Common myeloid progenitor, CD34-positive (primary cell): ENCODE results near the gene APOBEC3A.

Experiments used
- CTCF ChIA-PET: fragments of 350-600 bp; sonication (Branson Sonifier 250); formaldehyde crosslinking; loops from one replicate; lab custom pipeline; 2021; ENCODE audit warnings: antibody characterized with exemption; lab: Charles Lee
- POLR2A ChIA-PET: fragments of 350-600 bp; sonication (Branson Sonifier 250); formaldehyde crosslinking; loops from one replicate; lab custom pipeline; 2021; ENCODE audit warnings: antibody characterized with exemption; lab: Charles Lee
- DNase-seq, 3 donors: peaks; one replicate each; pipeline versions ENCODE4 v3.0.0 to v3.0.0-alpha.2; 2013
- H3K27ac ChIP-seq, 2 experiments: 1 replicate in 1 of 2; 2 replicates in 1 of 2; pipeline ENCODE4 v1.7.0; 2013; ENCODE audit warnings: inconsistent platforms in 2 of 2, low read length in 2 of 2, mild to moderate bottlenecking in 2 of 2, low read depth in 1 of 2, moderate library complexity in 1 of 2; ENCODE audit not compliant: severe bottlenecking in 2 of 2, insufficient read depth in 1 of 2, poor library complexity in 1 of 2
- H3K27me3 ChIP-seq, 5 experiments: replicated peaks in 2 of 5; 1 replicate in 3 of 5; 2 replicates in 2 of 5; pipeline versions ENCODE4 v1.6.1 to v1.7.0; 2013; ENCODE audit warnings: low read length in 4 of 5, mild to moderate bottlenecking in 2 of 5, moderate library complexity in 2 of 5, inconsistent platforms in 1 of 5; ENCODE audit not compliant: insufficient read depth in 5 of 5, control insufficient read depth in 4 of 5
- H3K36me3 ChIP-seq, 4 experiments: 1 replicate in 2 of 4; 2 replicates in 2 of 4; pipeline versions ENCODE4 v1.6.1 to v1.7.0; 2013; ENCODE audit warnings: low read length in 3 of 4, control low read depth in 1 of 4, mild to moderate bottlenecking in 1 of 4; ENCODE audit not compliant: control insufficient read depth in 4 of 4, insufficient read depth in 4 of 4
- H3K4me1 ChIP-seq, 4 experiments: 1 replicate in 3 of 4; 2 replicates in 1 of 4; pipeline versions ENCODE4 v1.6.1 to v1.7.1; 2013; ENCODE audit warnings: low read length in 3 of 4, mild to moderate bottlenecking in 3 of 4, control low read depth in 1 of 4, inconsistent platforms in 1 of 4, moderate library complexity in 1 of 4; ENCODE audit not compliant: control insufficient read depth in 4 of 4, insufficient read depth in 4 of 4; ENCODE audit errors: control extremely low read depth in 1 of 4
- H3K4me3 ChIP-seq, 7 experiments: 1 replicate in 4 of 7; 2 replicates in 3 of 7; pipeline versions ENCODE4 v1.5.1 to v1.7.0; 2013; ENCODE audit warnings: mild to moderate bottlenecking in 7 of 7, low read length in 6 of 7, moderate library complexity in 6 of 7, inconsistent platforms in 2 of 7, low read depth in 2 of 7, control low read depth in 1 of 7; ENCODE audit not compliant: insufficient read depth in 4 of 7, control insufficient read depth in 1 of 7; ENCODE audit errors: extremely low read depth in 1 of 7
- H3K9me3 ChIP-seq, 5 experiments: 1 replicate in 4 of 5; 2 replicates in 1 of 5; pipeline versions ENCODE4 v1.6.1 to v1.7.1; 2013; ENCODE audit warnings: low read length in 4 of 5, mild to moderate bottlenecking in 2 of 5, inconsistent platforms in 1 of 5, low read depth in 1 of 5, moderate library complexity in 1 of 5; ENCODE audit not compliant: control insufficient read depth in 4 of 5, insufficient read depth in 2 of 5; ENCODE audit errors: control extremely low read depth in 1 of 5
- WGBS: methylation state at CpG from one replicate; pipeline ENCODE4 v1.1.5; 2013; ENCODE audit not compliant: insufficient coverage; 5-methylcytosine and 5-hydroxymethylcytosine counted together

Gene APOBEC3A

DNA sequence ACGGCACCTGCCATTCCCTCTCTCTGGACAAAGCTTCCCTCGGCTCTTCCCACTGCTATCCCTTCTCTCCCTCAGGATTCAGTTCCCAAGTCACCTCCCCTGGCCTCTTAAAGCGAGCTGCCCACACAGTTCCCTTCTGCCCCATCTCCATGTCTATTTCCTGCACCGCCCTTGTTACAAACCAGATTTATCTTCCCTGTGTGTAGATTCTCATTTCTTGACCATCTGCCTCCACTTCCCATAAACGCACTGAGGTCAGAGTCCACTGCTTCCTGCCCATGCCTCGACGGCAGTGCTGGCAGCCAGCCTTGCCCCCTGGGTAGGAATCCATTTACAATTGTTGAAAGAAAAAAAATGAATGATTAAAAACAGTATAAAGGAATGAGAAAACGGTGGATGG lies 13.1 kb downstream of the APOBEC3A start:
- no peak overlapping the region for H3K4me3 ChIP-seq
- peaks cover 0 to 3% (median 0%) of the 10 kb centered on the region in 5 experiments for H3K27me3 ChIP-seq
- H3K4me1 ChIP-seq: peaks cover 0 to 10% (median 0%) of the 10 kb centered on the region in 4 experiments
- DNase-seq: no peak
- CTCF ChIA-PET: interaction anchor here (1.6 to 6.7 kb wide), 3 partner anchors 10 to 205 kb away, joined by 4 to 40 read pairs (median 20); partner anchors contain the start of gene APOBEC3B
- WGBS: 55% methylated on average over 7 of the region's 8 CpGs
- no peaks in the 10 kb centered on the region for H3K9me3 ChIP-seq
- H3K36me3 ChIP-seq: no peaks in the 10 kb centered on the region
- no peak overlapping the region for H3K27ac ChIP-seq
- POLR2A ChIA-PET: no interaction called here

DNA sequence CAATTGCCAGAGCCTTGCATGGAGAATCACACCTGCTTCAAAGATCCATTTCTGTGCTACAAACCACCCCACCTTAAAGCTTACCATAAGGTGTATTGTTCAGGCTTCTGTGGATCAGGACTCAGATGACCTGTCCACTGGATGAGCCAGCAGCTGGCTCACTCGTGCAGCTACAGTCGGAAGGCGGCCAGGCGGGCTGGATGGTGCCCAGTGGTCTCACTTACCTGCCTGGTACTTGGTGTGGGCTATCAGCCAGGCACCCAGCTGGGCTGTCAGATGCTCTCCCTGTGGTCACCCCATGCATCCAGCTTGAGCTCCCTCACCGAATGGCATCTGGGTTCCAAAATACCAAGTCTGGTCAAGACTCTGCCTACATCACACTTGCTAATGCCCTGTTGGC lies 13.8 kb downstream of the APOBEC3A start:
- CTCF ChIA-PET: interaction anchor here (1.6 to 6.7 kb wide), 3 partner anchors 10 to 206 kb away, joined by 4 to 40 read pairs (median 20); partner anchors contain the start of gene APOBEC3B

DNA sequence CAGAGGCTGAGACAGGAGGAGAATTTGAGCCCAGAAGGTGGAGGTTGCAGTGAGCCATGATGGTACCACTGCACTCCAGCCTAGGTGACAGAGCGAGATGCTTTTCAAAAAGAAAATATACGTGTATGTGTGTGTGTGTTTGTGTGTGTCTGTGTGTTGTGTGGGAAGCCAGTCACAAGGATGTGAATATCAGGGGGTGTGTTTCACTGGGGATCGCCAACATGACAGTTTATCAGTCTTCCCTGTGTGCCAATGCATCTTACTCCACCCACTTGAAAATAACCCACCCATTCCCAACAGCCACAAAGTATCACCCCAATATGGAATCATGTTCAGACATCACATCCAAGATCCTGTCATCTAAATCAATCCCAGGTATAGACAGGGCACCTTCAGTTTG lies 14.4 kb downstream of the APOBEC3A start:
- no peak overlapping the region for H3K4me3 ChIP-seq
- H3K9me3 ChIP-seq: peaks cover 0 to 2% (median 0%) of the 10 kb centered on the region in 5 experiments
- WGBS: 100% methylated on average over 1 of the region's 3 CpGs
- POLR2A ChIA-PET: no interaction called here
- no peak overlapping the region for H3K27ac ChIP-seq
- peaks cover 0 to 3% (median 0%) of the 10 kb centered on the region in 5 experiments for H3K27me3 ChIP-seq
- DNase-seq: no peak
- peaks cover 0 to 10% (median 0%) of the 10 kb centered on the region in 4 experiments for H3K4me1 ChIP-seq
- CTCF ChIA-PET: interaction anchor here (3.6 to 6.7 kb wide), 2 partner anchors 9 to 33 kb away, joined by 20 to 40 read pairs; partner anchors contain the start of gene APOBEC3B
- H3K36me3 ChIP-seq: no peaks in the 10 kb centered on the region

More for the DNA sequence above, 13.8 kb downstream of the APOBEC3A start:
- peaks cover 0 to 3% (median 0%) of the 10 kb centered on the region in 5 experiments for H3K27me3 ChIP-seq
- H3K9me3 ChIP-seq: peaks cover 0 to 2% (median 0%) of the 10 kb centered on the region in 5 experiments
- 98% methylated on average over 5 of the region's 5 CpGs for WGBS
- no peaks in the 10 kb centered on the region for H3K36me3 ChIP-seq
- DNase-seq: no peak
- no peak overlapping the region for H3K4me3 ChIP-seq
- peaks cover 0 to 10% (median 0%) of the 10 kb centered on the region in 4 experiments for H3K4me1 ChIP-seq
- POLR2A ChIA-PET: no interaction called here
- no peak overlapping the region for H3K27ac ChIP-seq

DNA sequence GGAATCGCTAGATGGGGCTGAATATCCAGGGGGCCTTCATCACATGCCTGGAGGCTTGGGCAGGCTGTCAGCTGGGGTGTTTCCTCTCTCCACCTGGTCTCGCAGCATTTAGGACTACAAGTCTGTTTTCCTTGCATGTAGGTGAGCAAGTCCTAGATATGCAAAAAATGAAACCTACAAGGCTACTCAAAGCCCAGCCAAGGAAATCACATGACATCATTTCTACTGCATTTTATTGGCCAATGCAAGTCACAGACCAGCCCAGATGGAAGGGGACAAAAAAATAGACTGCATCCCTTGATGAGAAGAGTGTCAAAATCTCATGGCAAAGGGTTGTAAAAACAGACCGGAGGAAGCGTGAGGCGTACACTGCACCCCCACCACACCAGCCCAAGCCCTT lies 15.1 kb downstream of the APOBEC3A start:
- peaks cover 0 to 2% (median 0%) of the 10 kb centered on the region in 5 experiments for H3K9me3 ChIP-seq
- no peak for DNase-seq
- H3K4me3 ChIP-seq: no peak overlapping the region
- ChIA-PET CTCF (interaction anchor here (2.0 to 6.7 kb wide), 2 partner anchors 32 to 146 kb away, joined by 5 to 40 read pairs; no protein-coding TSS in a partner anchor), POLR2A (no interaction called here)
- peaks cover 0 to 7% (median 0%) of the 10 kb centered on the region in 4 experiments for H3K4me1 ChIP-seq
- peaks cover 0 to 3% (median 0%) of the 10 kb centered on the region in 5 experiments for H3K27me3 ChIP-seq
- WGBS: 92% methylated on average over 4 of the region's 5 CpGs
- no peak overlapping the region for H3K27ac ChIP-seq
- H3K36me3 ChIP-seq: no peaks in the 10 kb centered on the region

DNA sequence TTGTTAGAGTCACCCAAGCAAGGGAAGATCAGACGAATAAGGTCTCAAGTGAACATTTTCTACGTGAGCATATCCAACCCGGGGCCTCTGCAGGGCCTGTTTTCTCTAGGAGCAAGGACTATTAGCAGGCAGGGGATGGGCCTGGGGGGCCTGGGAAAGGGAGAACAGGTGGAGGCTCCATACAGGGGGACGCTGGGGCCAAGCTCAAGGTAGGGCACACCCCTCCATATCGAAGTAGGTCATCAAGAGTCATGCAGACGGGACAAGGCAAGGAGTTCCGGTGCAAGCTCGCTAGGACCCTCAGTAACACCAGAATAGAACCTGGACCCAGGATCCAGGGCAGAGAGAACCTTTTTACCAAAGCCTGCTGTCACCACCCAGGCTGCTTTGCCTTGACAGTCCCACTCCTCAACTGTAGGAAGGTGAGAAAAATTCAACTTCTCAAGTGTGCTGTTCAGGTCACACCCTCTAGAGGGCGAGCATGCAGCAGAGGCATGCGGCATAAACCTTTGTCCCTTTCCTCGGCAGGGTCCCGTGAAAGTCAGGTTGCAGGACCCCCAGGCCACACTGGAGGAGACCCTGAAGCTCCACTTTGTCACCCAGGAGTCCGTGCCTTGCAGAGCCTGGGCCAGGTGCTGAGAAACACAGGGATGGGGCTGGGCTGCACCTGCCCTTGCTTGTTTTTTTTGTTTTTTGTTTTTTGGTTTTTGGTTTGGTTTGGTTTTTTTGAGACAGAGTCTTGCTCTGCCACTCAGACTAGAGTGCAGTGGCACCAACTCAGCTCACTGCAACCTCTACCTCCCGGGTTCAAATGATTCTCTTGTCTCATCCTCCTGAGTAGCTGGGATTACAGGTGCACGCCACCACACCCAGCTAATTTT lies 16.1 kb downstream of the APOBEC3A start:
- DNase-seq: peak in 2 of 3 donors; percentile 68 to 74
- Histone ChIP-seq H3K27ac (no peak overlapping the region), H3K36me3 (no peaks in the 10 kb centered on the region), H3K4me1 (peaks cover 0 to 2% (median 0%) of the 10 kb centered on the region in 4 experiments), H3K9me3 (peaks cover 0 to 2% (median 0%) of the 10 kb centered on the region in 5 experiments), H3K4me3 (no peak overlapping the region), H3K27me3 (peaks cover 0 to 3% (median 0%) of the 10 kb centered on the region in 5 experiments)
- POLR2A ChIA-PET: no interaction called here
- CTCF ChIA-PET: interaction anchor here (0.7 to 6.7 kb wide), 7 partner anchors 9 to 205 kb away, joined by 3 to 40 read pairs (median 3); partner anchors contain the start of gene APOBEC3B
- WGBS: 44% methylated on average over 14 of the region's 15 CpGs

DNA sequence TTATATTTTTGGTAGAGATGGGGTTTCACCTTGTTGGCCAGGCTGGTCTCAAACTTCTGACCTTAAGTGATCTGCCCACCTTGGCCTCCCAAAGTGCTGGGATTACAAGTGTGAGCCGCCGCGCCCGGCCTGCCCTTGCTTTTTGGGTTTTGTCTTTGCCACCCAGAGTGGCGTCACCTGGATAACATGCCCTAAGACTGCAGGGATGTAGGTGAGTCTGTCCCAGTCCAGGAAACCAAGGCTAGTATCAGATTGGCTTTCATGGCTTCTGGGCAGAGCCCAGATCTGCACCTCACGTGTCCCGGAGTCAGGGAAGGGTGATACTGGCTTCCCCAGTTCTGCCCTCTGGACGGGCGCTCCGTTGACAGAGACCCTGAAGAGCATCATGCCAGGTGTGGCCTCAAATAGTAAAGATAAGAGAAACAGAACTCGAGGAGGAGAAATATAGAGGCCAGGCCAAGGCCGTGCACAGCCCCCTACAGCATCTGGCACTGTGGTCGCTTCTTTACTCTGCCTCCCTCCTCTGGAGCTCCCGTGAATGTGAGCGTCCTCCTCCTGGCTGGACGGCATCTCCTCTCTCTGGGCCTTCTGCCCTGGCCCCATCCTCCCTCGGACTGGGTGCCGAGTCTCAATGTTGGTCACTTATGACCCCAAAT lies 16.9 kb downstream of the APOBEC3A start:
- POLR2A ChIA-PET: no interaction called here
- WGBS: 96% methylated on average over 14 of the region's 18 CpGs

More for the DNA sequence above, 16.9 kb downstream of the APOBEC3A start:
- Histone ChIP-seq H3K4me3 (no peak overlapping the region), H3K9me3 (peaks cover 0 to 2% (median 0%) of the 10 kb centered on the region in 5 experiments), H3K27me3 (peaks cover 0 to 3% (median 0%) of the 10 kb centered on the region in 5 experiments), H3K27ac (no peak overlapping the region), H3K4me1 (peaks cover 0 to 2% (median 0%) of the 10 kb centered on the region in 4 experiments), H3K36me3 (no peaks in the 10 kb centered on the region)
- no peak for DNase-seq
- CTCF ChIA-PET: interaction anchor here (0.7 to 6.7 kb wide), 6 partner anchors 9 to 206 kb away, joined by 3 to 40 read pairs (median 6); partner anchors contain the start of gene APOBEC3B
